DND-41 (cell line): ENCODE data around the gene THUMPD2.

Experiments used
- ATAC-seq: fragments of 200-7000 bp; cut with Tn5 transposase; 3 replicates; pipeline ENCODE4 v1.9.1; 2021; ENCODE audit warnings: low read depth; ENCODE audit not compliant: insufficient read depth
- DNase-seq: peaks from one replicate; pipeline ENCODE4 v3.0.0-alpha.2; 2020
- H2AFZ ChIP-seq: 2 replicates; pipeline ENCODE4 v1.6.0; 2012; ENCODE audit warnings: low read depth, low read length
- H3K27ac ChIP-seq: 2 replicates; pipeline ENCODE4 v1.5.1; 2012; ENCODE audit warnings: low read length, inconsistent platforms
- H3K27me3 ChIP-seq: fragments of 200-600 bp; sonication (generic); 2 replicates; pipeline ENCODE4 v1.6.0; 2012; ENCODE audit warnings: low read length, mild to moderate bottlenecking, inconsistent platforms; ENCODE audit not compliant: insufficient read depth, poor library complexity
- H3K36me3 ChIP-seq: 2 replicates; pipeline ENCODE4 v1.5.1; 2012; ENCODE audit warnings: low read length, inconsistent platforms; ENCODE audit not compliant: insufficient read depth
- H3K4me1 ChIP-seq: 2 replicates; pipeline ENCODE4 v1.5.1; 2012; ENCODE audit warnings: mild to moderate bottlenecking, low read length; ENCODE audit not compliant: insufficient read depth
- H3K4me2 ChIP-seq: 2 replicates; pipeline ENCODE4 v1.6.0; 2012; ENCODE audit warnings: mild to moderate bottlenecking, moderate library complexity, low read length, inconsistent platforms; ENCODE audit not compliant: insufficient read depth
- H3K4me3 ChIP-seq, 2 experiments: fragments of 200-600 bp in 1 of 2; shearing (Covaris generic) in 1 of 2; 2 replicates each; pipeline ENCODE4 v1.5.1; 2012 to 2016; ENCODE audit warnings: inconsistent platforms in 2 of 2, low read length in 2 of 2, mild to moderate bottlenecking in 2 of 2, low read depth in 1 of 2, moderate library complexity in 1 of 2
- H3K79me2 ChIP-seq: 2 replicates; pipeline ENCODE4 v1.6.0; 2012; ENCODE audit warnings: low read length, inconsistent platforms; ENCODE audit not compliant: insufficient read depth
- H3K9ac ChIP-seq: 2 replicates; pipeline ENCODE4 v1.6.0; 2012; ENCODE audit warnings: low read depth, mild to moderate bottlenecking, inconsistent platforms, low read length, moderate library complexity
- H3K9me3 ChIP-seq: 2 replicates; pipeline ENCODE4 v1.5.1; 2012; ENCODE audit warnings: low read length, moderate library complexity, mild to moderate bottlenecking, inconsistent platforms; ENCODE audit not compliant: insufficient read depth, severe bottlenecking
- H4K20me1 ChIP-seq: 2 replicates; pipeline ENCODE4 v1.6.0; 2012; ENCODE audit warnings: low read length; ENCODE audit not compliant: insufficient read depth
- CTCF ChIP-seq: IDR thresholded peaks from 2 replicates; pipeline ENCODE4 v1.5.1; 2012; ENCODE audit warnings: borderline replicate concordance, low read length, moderate library complexity, mild to moderate bottlenecking; ENCODE audit not compliant: poor library complexity, severe bottlenecking; ENCODE audit errors: extremely low read depth
- EZH2 ChIP-seq: IDR thresholded peaks from 3 replicates; pipeline ENCODE4 v1.6.1; 2012; ENCODE audit warnings: borderline replicate concordance, low read depth, mild to moderate bottlenecking, moderate library complexity, low read length, inconsistent platforms; ENCODE audit not compliant: severe bottlenecking

Gene THUMPD2

GRCh38 chr2:39725401-39725800, 53.7 kb downstream of the THUMPD2 start:
- no peak for TF ChIP-seq CTCF
- no peak for TF ChIP-seq EZH2
- H3K4me2 ChIP-seq: no peak overlapping the region
- DNase-seq: no peak
- H4K20me1 ChIP-seq: no peaks in the 10 kb centered on the region
- H3K79me2 ChIP-seq: no peaks in the 10 kb centered on the region
- H3K4me1 ChIP-seq: peaks cover 16% of the 10 kb centered on the region
- no peaks in the 10 kb centered on the region for H3K9me3 ChIP-seq
- no peaks in the 10 kb centered on the region for H3K36me3 ChIP-seq
- no peaks in the 10 kb centered on the region for H3K27me3 ChIP-seq
- no peak overlapping the region for H3K4me3 ChIP-seq
- no peak overlapping the region for H3K9ac ChIP-seq
- ATAC-seq: no peak
- H3K27ac ChIP-seq: no peak overlapping the region
- no peak overlapping the region for H2AFZ ChIP-seq

- Histone ChIP-seq H3K27me3 (no peaks in the 10 kb centered on the region), H3K36me3 (no peaks in the 10 kb centered on the region), H3K79me2 (no peaks in the 10 kb centered on the region), H3K27ac (no peak overlapping the region), H3K4me2 (no peak overlapping the region), H3K9me3 (no peaks in the 10 kb centered on the region), H3K9ac (no peak overlapping the region), H3K4me3 (no peak overlapping the region), H4K20me1 (no peaks in the 10 kb centered on the region), H3K4me1 (peaks cover 16% of the 10 kb centered on the region), H2AFZ (no peak overlapping the region)
- DNase-seq (no peak), ATAC-seq (no peak)
- TF ChIP-seq EZH2 (no peak), CTCF (no peak)
Measured at GRCh38 chr2:39724828-39725144, 54.3 kb downstream of the THUMPD2 start.

- Histone ChIP-seq H3K27me3 (no peaks in the 10 kb centered on the region), H3K4me1 (peaks cover 14% of the 10 kb centered on the region), H3K36me3 (no peaks in the 10 kb centered on the region), H3K9ac (no peak overlapping the region), H3K79me2 (no peaks in the 10 kb centered on the region), H3K4me2 (no peak overlapping the region), H3K4me3 (no peak overlapping the region), H3K27ac (no peak overlapping the region), H4K20me1 (no peaks in the 10 kb centered on the region), H2AFZ (no peak overlapping the region), H3K9me3 (no peaks in the 10 kb centered on the region)
- ATAC-seq: no peak
- no peak for TF ChIP-seq CTCF
- no peak for TF ChIP-seq EZH2
- DNase-seq: no peak
Measured at GRCh38 chr2:39723946-39724827, 54.9 kb downstream of the THUMPD2 start.
